Right cardiac atrium (tissue), 5 donors: ENCODE data around the gene NOD1. TPM values are rescaled to one million over a fixed set of nuclear protein-coding genes. Genes with fewer than 3 reads are reported as not detected.

Experiments used
- ATAC-seq, 2 donors: fragments of 200-7000 bp; cut with Tn5 transposase; one replicate each; pipeline versions ENCODE4 v1.8.0 to v1.9.1; 2020; ENCODE audit warnings: moderate library complexity in 2 of 2, mild to moderate bottlenecking in 1 of 2
- DNase-seq, 3 donors: peaks; one replicate each; pipeline ENCODE4 v3.0.0-alpha.2; 2020
- H3K27ac ChIP-seq: one replicate; pipeline ENCODE4 v1.5.1; 2013; ENCODE audit warnings: mild to moderate bottlenecking, low read length, control low read depth, moderate library complexity
- H3K27me3 ChIP-seq: one replicate; pipeline ENCODE4 v1.6.1; 2013; ENCODE audit not compliant: control insufficient read depth, insufficient read depth
- H3K4me1 ChIP-seq: one replicate; pipeline ENCODE4 v1.6.1; 2013; ENCODE audit warnings: low read length; ENCODE audit not compliant: control insufficient read depth, insufficient read depth
- H3K4me3 ChIP-seq: one replicate; pipeline ENCODE4 v1.5.1; 2013; ENCODE audit warnings: low read length, control low read depth
- H3K9me3 ChIP-seq: one replicate; pipeline ENCODE4 v1.6.1; 2013; ENCODE audit warnings: low read length; ENCODE audit not compliant: control insufficient read depth
- WGBS: extraction: QIAGEN DNeasy Blood & Tissue Kit; methylation state at CpG from one replicate; pipeline ENCODE4 v1.1.7; 2013; 5-methylcytosine and 5-hydroxymethylcytosine counted together
- intact Hi-C, 4 donors: fragments of 100-400 bp; cut with DNase I; formaldehyde crosslinking; loops; one replicate each; pipeline versions ENCODE4 v1.11.0 to v1.14.0; 2022 to 2023
- polyA plus RNA-seq: library from polyadenylated mRNA; stranded (reverse); fragments of 200-250 nt; gene quantifications from one replicate; pipeline ENCODE4 v1.2.3, GENCODE V29; 2013
- total RNA-seq, 4 donors: library from RNA; stranded (reverse); fragmentation: NEBNext Ultra II Directional; extraction: Animal tissue kit (Norgen Biotek cat#: 25700); gene quantifications; one replicate each; pipeline ENCODE4 v1.2.1, GENCODE V29; 2021
- donor health status: healthy with polysubstance abuse.
- donor health status: DM: no; HTN: yes; CAD: no.
- donor health status: DM: no; HTN: no; CAD: no.
- donor health status: DM: no; HTN: yes; CAD: no; lungs with severe emphysema.
- donor health status: DM: yes; HTN: yes; CAD: no.

NOD1 gene
- total and polyA plus RNA-seq, 5 donors: 8.6 to 15.5 (median 11.8) TPM

DNA sequence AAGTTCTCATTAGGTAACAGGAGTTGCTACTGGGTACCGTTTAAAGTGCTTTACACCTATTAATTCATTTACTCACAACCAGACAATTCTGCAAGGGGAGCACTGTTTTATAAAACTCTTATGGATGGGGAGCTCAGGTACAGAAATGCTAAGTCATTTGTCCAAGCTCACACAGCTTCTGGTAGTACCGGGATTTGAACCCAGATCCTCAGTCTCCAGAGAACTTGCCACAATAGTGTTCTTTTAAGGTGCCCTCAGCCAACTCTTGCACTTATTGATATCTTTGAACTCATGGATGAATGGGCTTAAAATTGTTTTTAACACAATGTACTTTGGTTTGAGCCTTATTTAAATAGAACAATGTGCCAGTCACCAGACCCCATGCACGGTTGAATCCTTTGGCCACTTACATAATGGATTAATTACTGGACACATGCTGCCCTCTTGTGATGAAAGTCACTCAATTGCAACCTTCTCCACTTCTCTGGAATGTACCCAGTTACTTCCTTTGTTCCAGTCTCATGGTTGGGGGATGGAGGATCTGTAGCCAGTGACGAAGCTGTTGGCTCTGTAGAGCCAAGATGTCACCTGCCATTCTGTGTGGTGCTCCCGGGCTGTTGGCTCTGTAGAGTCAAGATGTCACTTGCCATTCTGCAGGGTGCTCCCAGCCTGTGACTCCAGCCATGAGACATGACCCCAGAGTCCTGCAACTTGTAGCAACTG is 65.6 kb downstream of the NOD1 start:
- no peak overlapping the region for H3K27ac ChIP-seq
- H3K4me1 ChIP-seq: no peaks in the 10 kb centered on the region
- H3K4me3 ChIP-seq: no peak overlapping the region
- H3K27me3 ChIP-seq: no peaks in the 10 kb centered on the region
- WGBS: 51% methylated on average over 5 of the region's 5 CpGs
- intact Hi-C loops: loop anchor here in 2 of 4 donors (2.0 to 10.0 kb wide), 3 partner anchors 138 to 248 kb away; no protein-coding TSS in a partner anchor
- no peaks in the 10 kb centered on the region for H3K9me3 ChIP-seq
- ATAC-seq: peak; percentile 91 to 94
- DNase-seq: no peak

DNA sequence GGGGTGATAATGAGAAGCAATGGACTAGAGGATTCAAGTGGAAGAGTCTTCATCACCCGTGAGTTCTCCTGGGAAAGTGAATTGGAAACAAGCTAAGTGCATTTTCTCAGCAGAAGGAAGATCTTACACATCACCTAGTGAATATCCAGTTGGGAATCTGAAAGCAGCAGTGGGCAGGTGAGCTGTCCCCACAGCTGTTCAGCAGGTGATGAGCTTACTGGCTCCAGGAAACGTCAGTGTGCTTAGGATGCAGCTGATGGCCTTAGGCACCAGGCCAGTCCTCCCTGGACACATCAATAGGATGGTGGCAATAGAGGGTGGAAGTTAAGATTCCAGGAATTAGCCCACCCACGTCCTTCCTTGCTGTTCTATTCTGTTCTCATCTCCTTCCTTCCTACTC is 66.7 kb downstream of the NOD1 start:
- no peak overlapping the region for H3K27ac ChIP-seq
- WGBS: 54% methylated on average over 3 of the region's 3 CpGs
- no peak for ATAC-seq

DNA sequence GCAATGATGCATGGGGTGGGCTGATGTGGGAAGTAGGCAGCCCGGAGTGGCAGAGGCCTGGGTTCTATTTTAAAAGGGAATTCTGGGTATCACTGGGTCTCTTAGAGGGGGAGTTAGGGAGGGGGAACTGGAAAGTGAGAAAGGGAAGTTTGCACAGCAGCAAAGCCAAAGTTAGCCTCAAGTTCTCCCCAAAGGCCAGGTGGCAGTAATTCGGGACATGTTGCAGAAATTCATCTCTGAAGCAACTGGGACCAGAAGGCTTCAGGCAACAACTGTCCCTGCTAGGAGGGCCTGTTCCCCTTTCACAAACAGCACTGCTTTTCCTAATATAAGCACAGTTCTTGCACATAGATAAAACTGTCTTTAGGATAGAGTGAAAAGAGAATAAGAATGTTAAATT is 67.4 kb downstream of the NOD1 start:
- intact Hi-C loops: loop anchor here in 1 of 4 donors (10.0 kb wide), 2 partner anchors 136 to 246 kb away; no protein-coding TSS in a partner anchor
- DNase-seq (no peak), ATAC-seq (no peak)
- no peak overlapping the region for H3K4me3 ChIP-seq
- 76% methylated on average over 2 of the region's 2 CpGs for WGBS
- no peaks in the 10 kb centered on the region for H3K27me3 ChIP-seq
- H3K4me1 ChIP-seq: no peaks in the 10 kb centered on the region
- no peak overlapping the region for H3K27ac ChIP-seq
- no peaks in the 10 kb centered on the region for H3K9me3 ChIP-seq

More for the DNA sequence above, 66.7 kb downstream of the NOD1 start:
- Histone ChIP-seq H3K9me3 (no peaks in the 10 kb centered on the region), H3K4me3 (no peak overlapping the region), H3K4me1 (no peaks in the 10 kb centered on the region), H3K27me3 (no peaks in the 10 kb centered on the region)
- DNase-seq: no peak
- intact Hi-C loops: loop anchor here in 2 of 4 donors (2.0 to 10.0 kb wide), 3 partner anchors 137 to 247 kb away; no protein-coding TSS in a partner anchor

DNA sequence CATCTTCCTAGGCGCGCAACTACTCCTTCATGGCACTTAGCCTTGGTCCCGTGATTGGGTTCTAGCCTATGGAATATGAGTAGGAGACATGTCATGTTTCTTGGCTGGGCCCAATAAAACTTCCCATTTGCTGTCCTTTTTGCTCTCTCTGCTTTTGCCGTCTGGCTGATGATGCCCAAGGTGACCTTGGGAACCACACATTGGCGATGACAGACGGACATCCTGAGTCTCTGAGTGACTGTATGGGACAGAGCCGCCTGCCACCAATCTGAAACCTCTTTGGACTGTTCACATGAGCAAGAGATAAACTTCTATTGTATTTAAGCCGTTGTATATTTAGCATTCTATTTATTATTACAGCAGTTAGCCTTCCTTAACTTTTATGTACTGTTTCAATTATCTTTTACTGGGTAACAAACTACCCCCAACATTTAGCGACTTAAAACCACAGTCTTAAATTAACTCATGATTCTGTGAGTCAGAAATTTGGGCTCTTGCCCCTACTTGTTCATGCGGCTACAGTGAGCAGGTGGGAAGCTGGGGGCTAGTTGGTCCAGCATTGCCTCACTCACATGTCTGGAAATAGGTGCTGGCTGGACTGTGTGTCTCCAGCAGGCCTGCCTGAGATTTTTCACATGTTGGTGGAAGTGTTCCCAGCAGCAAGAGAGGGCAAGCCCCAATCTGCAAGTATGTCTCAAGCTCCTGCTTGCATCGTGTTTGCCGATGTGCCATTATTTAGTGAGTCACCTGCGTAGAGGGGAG is 71.7 kb downstream of the NOD1 start:
- H3K4me1 ChIP-seq: no peaks in the 10 kb centered on the region
- DNase-seq: no peak
- no peaks in the 10 kb centered on the region for H3K27me3 ChIP-seq
- 89% methylated on average over 13 of the region's 13 CpGs for WGBS
- H3K4me3 ChIP-seq: no peak overlapping the region
- ATAC-seq: no peak
- H3K27ac ChIP-seq: no peak overlapping the region
- intact Hi-C loops: loop anchor here in 1 of 4 donors (10.0 kb wide), 1 partner anchor 242 kb away; no protein-coding TSS in a partner anchor
- no peaks in the 10 kb centered on the region for H3K9me3 ChIP-seq

DNA sequence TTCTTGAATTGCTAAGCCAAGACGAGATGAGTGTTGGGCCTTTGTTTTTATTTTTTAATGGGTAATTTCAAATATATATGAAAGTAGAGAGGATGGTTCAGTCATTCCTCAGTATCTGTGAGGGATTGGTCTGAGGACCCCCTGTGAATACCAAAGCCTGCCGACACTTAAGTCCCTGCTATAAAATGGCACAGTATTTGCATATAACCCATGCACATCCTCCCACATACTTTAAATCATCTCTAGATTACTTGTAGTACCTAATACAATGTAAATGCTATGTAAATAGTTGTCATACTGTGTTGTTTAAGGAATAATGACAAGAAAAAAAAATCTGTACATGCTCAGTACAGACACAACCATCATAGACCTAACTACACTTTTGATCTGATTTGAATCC is 73.4 kb downstream of the NOD1 start:
- DNase-seq: no peak
- Histone ChIP-seq H3K9me3 (no peaks in the 10 kb centered on the region), H3K4me3 (no peak overlapping the region), H3K4me1 (no peaks in the 10 kb centered on the region), H3K27me3 (no peaks in the 10 kb centered on the region), H3K27ac (no peak overlapping the region)
- WGBS: 93% methylated on average over 2 of the region's 2 CpGs
- intact Hi-C loops: loop anchor here in 1 of 4 donors (10.0 kb wide), 1 partner anchor 240 kb away; no protein-coding TSS in a partner anchor
- ATAC-seq: no peak

DNA sequence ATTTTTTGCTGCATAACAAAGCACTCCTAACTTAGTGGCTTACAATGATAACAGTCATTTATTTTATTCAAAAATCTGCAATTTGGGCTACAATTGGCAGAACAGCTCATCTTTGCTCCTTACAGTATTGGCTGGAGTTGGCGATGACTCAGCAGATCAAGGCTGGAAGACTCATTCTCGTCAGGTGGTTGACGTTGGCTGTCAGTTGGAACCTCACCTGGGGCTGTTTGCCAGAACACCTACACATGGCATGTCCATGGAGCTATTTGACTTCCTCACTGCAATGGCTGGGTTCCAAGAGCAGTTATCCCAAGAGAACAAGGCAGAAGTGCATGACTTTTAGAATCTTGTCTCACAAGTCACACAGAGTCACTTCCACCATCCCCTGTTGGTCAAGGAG is 75.1 kb downstream of the NOD1 start:
- Histone ChIP-seq H3K27me3 (no peaks in the 10 kb centered on the region), H3K27ac (no peak overlapping the region), H3K4me1 (no peaks in the 10 kb centered on the region), H3K4me3 (no peak overlapping the region), H3K9me3 (no peaks in the 10 kb centered on the region)
- intact Hi-C loops: loop anchor here in 1 of 4 donors (10.0 kb wide), 1 partner anchor 239 kb away; no protein-coding TSS in a partner anchor
- no peak for DNase-seq
- no peak for ATAC-seq
- 88% methylated on average over 3 of the region's 3 CpGs for WGBS

DNA sequence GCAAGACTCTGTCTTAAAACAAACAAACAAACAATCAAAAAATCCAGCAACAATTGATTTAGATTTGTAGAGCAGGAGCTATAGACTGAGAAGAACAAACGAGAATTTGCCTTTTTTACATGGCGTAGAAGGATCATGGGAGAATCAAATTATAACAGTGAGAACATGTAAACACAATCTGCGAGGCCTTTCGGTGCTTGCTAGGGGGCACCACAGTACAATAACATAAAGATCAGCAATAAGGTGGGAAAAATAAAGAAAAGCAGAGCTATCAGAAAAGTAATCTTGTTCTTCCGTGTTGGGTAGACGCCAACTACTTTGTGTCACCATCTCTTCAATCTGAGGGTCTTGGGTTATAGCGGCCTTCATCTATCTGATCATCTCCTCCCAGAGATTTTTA is 82.2 kb downstream of the NOD1 start:
- no peaks in the 10 kb centered on the region for H3K27me3 ChIP-seq
- DNase-seq (no peak), ATAC-seq (no peak)
- WGBS: 73% methylated on average over 7 of the region's 7 CpGs
- H3K4me1 ChIP-seq: no peaks in the 10 kb centered on the region
- intact Hi-C loops: no loop called here
- H3K27ac ChIP-seq: no peak overlapping the region
- H3K9me3 ChIP-seq: no peaks in the 10 kb centered on the region
- no peak overlapping the region for H3K4me3 ChIP-seq

DNA sequence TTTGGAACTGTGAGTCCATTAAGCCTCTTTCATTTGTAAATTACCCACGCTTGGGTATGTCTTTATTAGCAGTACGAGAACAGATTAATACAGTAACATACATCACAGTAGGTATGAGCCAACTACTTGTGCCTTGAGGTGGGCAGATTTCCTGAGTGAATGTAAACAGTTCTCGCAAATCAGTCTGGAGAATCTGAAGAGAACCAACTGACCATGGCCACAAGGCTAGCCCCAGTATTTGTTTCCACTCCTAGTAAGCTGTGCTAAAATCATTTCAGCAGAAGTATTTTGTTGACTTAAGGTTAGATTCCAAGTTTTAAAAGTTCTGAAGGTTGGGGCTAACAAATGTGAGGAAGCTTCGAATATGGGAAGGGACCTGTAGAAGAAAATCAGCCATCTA is 82.9 kb downstream of the NOD1 start:
- DNase-seq (no peak), ATAC-seq (no peak)
- Histone ChIP-seq H3K9me3 (no peaks in the 10 kb centered on the region), H3K4me3 (no peak overlapping the region), H3K27me3 (no peaks in the 10 kb centered on the region), H3K4me1 (no peaks in the 10 kb centered on the region), H3K27ac (no peak overlapping the region)
- 97% methylated on average over 4 of the region's 4 CpGs for WGBS
- intact Hi-C loops: no loop called here

DNA sequence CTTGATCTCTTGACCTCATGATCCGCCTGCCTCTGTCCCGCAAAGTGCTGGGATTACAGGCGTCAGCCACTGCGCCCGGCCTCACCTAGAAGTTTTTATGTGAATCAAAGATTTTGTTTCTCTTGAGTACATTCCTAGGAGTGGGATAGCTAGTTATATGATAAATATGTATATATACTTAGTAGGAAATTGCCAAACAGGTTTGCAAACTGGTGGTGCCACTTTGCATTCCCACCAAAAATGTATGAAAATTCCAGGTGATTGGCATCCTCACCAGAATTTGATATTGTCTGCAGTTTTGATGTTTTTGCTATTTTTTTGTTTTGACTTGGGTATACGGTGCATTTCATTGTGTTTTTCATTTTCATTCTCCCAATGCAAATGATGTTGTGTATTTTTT is 86.8 kb downstream of the NOD1 start:
- H3K9me3 ChIP-seq: no peaks in the 10 kb centered on the region
- intact Hi-C loops: no loop called here
- no peak overlapping the region for H3K4me3 ChIP-seq
- DNase-seq: no peak
- 97% methylated on average over 6 of the region's 6 CpGs for WGBS
- H3K27ac ChIP-seq: no peak overlapping the region
- H3K4me1 ChIP-seq: no peaks in the 10 kb centered on the region
- no peak for ATAC-seq
- no peaks in the 10 kb centered on the region for H3K27me3 ChIP-seq

DNA sequence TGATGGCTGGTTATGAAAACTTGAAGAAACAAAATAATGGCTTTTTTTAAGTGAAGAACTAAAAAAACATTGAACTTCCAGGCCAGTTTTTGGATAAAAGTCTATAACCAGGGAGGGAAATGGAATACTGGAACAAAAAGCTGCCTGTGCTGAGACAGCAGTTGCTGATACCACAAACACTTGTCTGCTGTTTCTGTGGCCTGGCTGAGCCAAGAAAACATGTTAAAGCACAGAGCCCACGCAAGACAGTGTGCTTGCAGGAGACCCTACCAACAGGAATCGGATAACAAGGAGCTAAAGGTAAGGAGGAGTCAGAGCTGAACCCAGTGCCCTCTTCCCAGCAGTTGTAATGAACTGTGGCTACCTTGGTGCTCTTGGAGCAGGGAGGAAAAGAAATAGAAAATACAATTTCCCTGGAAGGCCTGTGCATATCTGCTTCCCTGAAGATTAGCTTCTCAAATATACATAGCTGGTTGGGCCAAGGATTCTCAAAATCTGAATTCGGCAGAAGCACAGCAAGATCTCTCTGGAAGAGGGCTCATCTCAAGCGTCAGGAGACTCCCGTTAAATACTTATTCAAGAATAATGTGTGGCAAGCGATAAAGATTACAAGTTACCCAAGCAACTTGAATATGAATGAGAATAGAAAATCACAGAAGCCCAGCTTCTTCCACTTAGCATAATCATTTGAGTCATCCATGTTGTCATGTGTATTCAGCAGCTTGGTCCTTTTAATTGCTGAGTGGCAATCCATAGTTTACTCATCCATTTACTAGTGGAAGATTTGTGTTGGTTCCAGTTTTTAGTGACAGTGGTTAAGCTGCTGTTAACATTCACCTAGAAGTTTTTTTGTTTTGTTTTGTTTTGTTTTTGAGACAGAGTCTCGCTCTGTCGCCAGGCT is 87.6 kb downstream of the NOD1 start:
- no peak for ATAC-seq
- WGBS: 67% methylated on average over 8 of the region's 8 CpGs
- DNase-seq: no peak
- Histone ChIP-seq H3K27me3 (no peaks in the 10 kb centered on the region), H3K4me3 (no peak overlapping the region), H3K27ac (no peak overlapping the region), H3K9me3 (no peaks in the 10 kb centered on the region), H3K4me1 (no peaks in the 10 kb centered on the region)
- intact Hi-C loops: no loop called here
